Bronchial epithelial cell (primary cell): ENCODE results near the gene TM9SF4. TPM values are rescaled to one million over a fixed set of nuclear protein-coding genes. Genes with fewer than 3 reads are reported as not detected.

Source experiments
- DNase-seq: peaks from one replicate; pipeline ENCODE4 v3.0.0-alpha.2; 2010; ENCODE audit warnings: low read depth
- FAIRE-seq: peaks from 2 replicates; lab custom pipeline; 2011; peaks lifted over from hg19 to GRCh38; lab: Jason Lieb, UNC
- H3K27me3 ChIP-seq: 2 replicates; pipeline ENCODE4 v1.5.1; 2011; ENCODE audit warnings: low read length; ENCODE audit not compliant: control insufficient read depth, insufficient read depth
- H3K36me3 ChIP-seq: 2 replicates; pipeline ENCODE4 v1.5.1; 2011; ENCODE audit warnings: low read length; ENCODE audit not compliant: control insufficient read depth, insufficient read depth
- H3K4me3 ChIP-seq: 2 replicates; pipeline ENCODE4 v1.5.1; 2011; ENCODE audit warnings: mild to moderate bottlenecking, low read depth, low read length, control low read depth
- CTCF ChIP-seq: IDR thresholded peaks from 2 replicates; pipeline ENCODE4 v1.5.1; 2011; ENCODE audit warnings: mild to moderate bottlenecking, moderate library complexity, low read length, control low read depth, inconsistent platforms; ENCODE audit not compliant: insufficient read depth, severe bottlenecking
- total RNA-seq: library from RNA; depleted of rRNA; stranded (reverse); fragments of >200 nt; gene quantifications from 2 replicates; pipeline ENCODE4 v1.2.1, GENCODE V29; 2014

Gene TM9SF4
- total RNA-seq, 1 donor from 2014 or later: 19.0 TPM

GRCh38 chr20:32208499-32209154, 99.1 kb downstream of the TM9SF4 start:
- FAIRE-seq: no peak
- H3K27me3 ChIP-seq: no peaks in the 10 kb centered on the region
- TF ChIP-seq CTCF: no peak
- no peak for DNase-seq
- peaks cover 11% of the 10 kb centered on the region for H3K36me3 ChIP-seq
- H3K4me3 ChIP-seq: peak overlapping the region; percentile 90

GRCh38 chr20:32209850-32210605, 100.5 kb downstream of the TM9SF4 start:
- TF ChIP-seq CTCF: no peak
- FAIRE-seq: no peak
- Histone ChIP-seq H3K36me3 (peaks cover 12% of the 10 kb centered on the region), H3K27me3 (no peaks in the 10 kb centered on the region), H3K4me3 (no peak overlapping the region)
- peak; percentile 28 for DNase-seq

- Histone ChIP-seq H3K36me3 (peaks cover 27% of the 10 kb centered on the region), H3K4me3 (no peak overlapping the region), H3K27me3 (no peaks in the 10 kb centered on the region)
- DNase-seq (no peak), FAIRE-seq (no peak)
- TF ChIP-seq CTCF: no peak
Observed at GRCh38 chr20:32213870-32214269, 104.4 kb downstream of the TM9SF4 start.

GRCh38 chr20:32215147-32215546, 105.6 kb downstream of the TM9SF4 start:
- peaks cover 25% of the 10 kb centered on the region for H3K36me3 ChIP-seq
- no peak for DNase-seq
- no peaks in the 10 kb centered on the region for H3K27me3 ChIP-seq
- H3K4me3 ChIP-seq: no peak overlapping the region
- no peak for TF ChIP-seq CTCF
- no peak for FAIRE-seq

GRCh38 chr20:32215729-32216128, 106.2 kb downstream of the TM9SF4 start:
- TF ChIP-seq CTCF: no peak
- no peak for DNase-seq
- Histone ChIP-seq H3K4me3 (no peak overlapping the region), H3K27me3 (no peaks in the 10 kb centered on the region), H3K36me3 (peaks cover 25% of the 10 kb centered on the region)
- FAIRE-seq: no peak
